Calu3 (cell line): ENCODE data around the gene MCC. TPM values are rescaled to one million over a fixed set of nuclear protein-coding genes. Genes with fewer than 3 reads are reported as not detected.
A peak's percentile ranks its signal among the peaks of the same experiment; 100 is the strongest.

Source experiments
- BruUV-seq: library from RNA; stranded (reverse); fragments of 400-500 nt; replicated peaks from 2 replicates; lab custom pipeline; 2021; lab: Mats Ljungman, UMichigan
- CTCF ChIA-PET: fragments of 300-600 bp; sonication (Branson Sonifier 250); formaldehyde crosslinking; loops from one replicate; lab custom pipeline; 2022; ENCODE audit warnings: antibody characterized with exemption; lab: Charles Lee
- DNase-seq: peaks from one replicate; pipeline ENCODE4 v3.0.0; 2022
- H3K27ac Mint-ChIP-seq: one replicate; pipeline ENCODE4 v1.8.0; 2022; ENCODE audit warnings: mixed read lengths; ENCODE audit not compliant: unreplicated experiment
- H3K27me3 Mint-ChIP-seq: one replicate; pipeline ENCODE4 v1.8.0; 2022; ENCODE audit warnings: mixed read lengths; ENCODE audit not compliant: unreplicated experiment
- H3K36me3 Mint-ChIP-seq: one replicate; pipeline ENCODE4 v1.8.0; 2022; ENCODE audit warnings: mild to moderate bottlenecking, moderate library complexity, mixed read lengths; ENCODE audit not compliant: insufficient read depth, unreplicated experiment
- H3K4me1 Mint-ChIP-seq: one replicate; pipeline ENCODE4 v1.8.0; 2022; ENCODE audit warnings: mild to moderate bottlenecking, low read depth, mixed read lengths; ENCODE audit not compliant: unreplicated experiment
- H3K4me3 Mint-ChIP-seq: one replicate; pipeline ENCODE4 v1.8.0; 2022; ENCODE audit warnings: mild to moderate bottlenecking, low read depth, moderate library complexity, mixed read lengths; ENCODE audit not compliant: unreplicated experiment
- H3K9me3 Mint-ChIP-seq: one replicate; pipeline ENCODE4 v1.8.0; 2022; ENCODE audit warnings: low read depth, mixed read lengths; ENCODE audit not compliant: unreplicated experiment
- intact Hi-C: fragments of 100-400 bp; cut with micrococcal nuclease; formaldehyde crosslinking; loops from one replicate; pipeline ENCODE4 v1.10.0; 2022; ENCODE audit not compliant: unreplicated experiment
- total RNA-seq: library from RNA; stranded (reverse); gene quantifications from 2 replicates; pipeline ENCODE4 v1.2.3, GENCODE V29; 2022
- TF ChIP-seq, protein P1 (sequence below): fragments of 200-600 bp; IDR thresholded peaks from one replicate; pipeline ENCODE4 v1.8.0; 2022; ENCODE audit warnings: antibody characterized with exemption; ENCODE audit not compliant: unreplicated experiment

MCC gene
- total RNA-seq, 1 experiment from 2014 or later = 2.8 TPM

DNA sequence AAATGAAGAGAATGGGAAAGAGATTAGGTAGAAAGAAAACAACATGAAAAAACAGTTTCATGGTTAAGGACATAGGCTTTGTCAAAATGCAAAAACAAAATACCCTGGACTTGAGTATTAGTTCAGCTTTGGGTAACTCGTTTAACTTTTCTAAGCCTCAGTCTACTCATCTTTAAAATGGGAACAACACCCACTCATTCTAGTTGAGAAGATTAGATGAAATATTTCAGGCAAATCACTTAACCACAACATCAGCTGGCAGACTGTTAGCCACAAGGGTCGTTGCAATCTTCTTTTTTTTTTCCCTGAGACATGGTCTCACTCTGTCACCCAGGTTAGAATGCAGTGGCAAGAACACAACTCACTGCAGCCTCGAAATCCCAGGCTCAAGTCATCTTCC is 326.0 kb downstream of the MCC start:
- H3K4me3 Mint-ChIP-seq = no peak overlapping the region
- H3K36me3 Mint-ChIP-seq = peaks cover 5% of the 10 kb centered on the region
- intact Hi-C loops = no loop called here
- H3K27ac Mint-ChIP-seq = peak overlapping the region; percentile 53
- no TSS peak for BruUV-seq
- H3K4me1 Mint-ChIP-seq = peaks cover 26% of the 10 kb centered on the region
- CTCF ChIA-PET = no interaction called here
- TF ChIP-seq, protein P1, sequence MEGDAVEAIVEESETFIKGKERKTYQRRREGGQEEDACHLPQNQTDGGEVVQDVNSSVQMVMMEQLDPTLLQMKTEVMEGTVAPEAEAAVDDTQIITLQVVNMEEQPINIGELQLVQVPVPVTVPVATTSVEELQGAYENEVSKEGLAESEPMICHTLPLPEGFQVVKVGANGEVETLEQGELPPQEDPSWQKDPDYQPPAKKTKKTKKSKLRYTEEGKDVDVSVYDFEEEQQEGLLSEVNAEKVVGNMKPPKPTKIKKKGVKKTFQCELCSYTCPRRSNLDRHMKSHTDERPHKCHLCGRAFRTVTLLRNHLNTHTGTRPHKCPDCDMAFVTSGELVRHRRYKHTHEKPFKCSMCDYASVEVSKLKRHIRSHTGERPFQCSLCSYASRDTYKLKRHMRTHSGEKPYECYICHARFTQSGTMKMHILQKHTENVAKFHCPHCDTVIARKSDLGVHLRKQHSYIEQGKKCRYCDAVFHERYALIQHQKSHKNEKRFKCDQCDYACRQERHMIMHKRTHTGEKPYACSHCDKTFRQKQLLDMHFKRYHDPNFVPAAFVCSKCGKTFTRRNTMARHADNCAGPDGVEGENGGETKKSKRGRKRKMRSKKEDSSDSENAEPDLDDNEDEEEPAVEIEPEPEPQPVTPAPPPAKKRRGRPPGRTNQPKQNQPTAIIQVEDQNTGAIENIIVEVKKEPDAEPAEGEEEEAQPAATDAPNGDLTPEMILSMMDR = no peak
- no peaks in the 10 kb centered on the region for H3K9me3 Mint-ChIP-seq
- DNase-seq = no peak
- H3K27me3 Mint-ChIP-seq = no peaks in the 10 kb centered on the region

DNA sequence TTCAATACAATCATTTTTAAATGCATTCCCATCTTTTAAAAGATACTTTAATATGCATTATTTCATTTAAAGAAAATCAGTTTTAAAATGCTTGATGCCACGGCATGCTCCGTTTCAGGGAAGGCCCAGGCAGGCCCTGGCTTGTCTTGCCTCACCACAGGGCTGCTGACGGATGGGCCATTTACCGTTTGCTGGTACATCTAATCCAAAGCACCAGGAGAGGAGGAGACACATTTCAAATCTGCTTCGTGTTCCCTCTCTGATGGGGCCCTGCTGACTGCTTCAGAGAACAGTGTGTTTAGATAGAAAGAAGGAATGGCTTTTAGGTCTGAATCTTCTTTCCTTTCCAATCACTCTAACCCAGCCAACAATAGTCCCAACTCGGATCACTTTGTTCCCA is 326.4 kb downstream of the MCC start:
- no peak overlapping the region for H3K27ac Mint-ChIP-seq
- H3K36me3 Mint-ChIP-seq = peaks cover 5% of the 10 kb centered on the region
- H3K4me1 Mint-ChIP-seq = peaks cover 22% of the 10 kb centered on the region
- H3K9me3 Mint-ChIP-seq = no peaks in the 10 kb centered on the region
- intact Hi-C loops = no loop called here
- CTCF ChIA-PET = no interaction called here
- no peak for DNase-seq
- TF ChIP-seq, protein P1 = no peak
- H3K27me3 Mint-ChIP-seq = no peaks in the 10 kb centered on the region
- BruUV-seq = no TSS peak
- no peak overlapping the region for H3K4me3 Mint-ChIP-seq

DNA sequence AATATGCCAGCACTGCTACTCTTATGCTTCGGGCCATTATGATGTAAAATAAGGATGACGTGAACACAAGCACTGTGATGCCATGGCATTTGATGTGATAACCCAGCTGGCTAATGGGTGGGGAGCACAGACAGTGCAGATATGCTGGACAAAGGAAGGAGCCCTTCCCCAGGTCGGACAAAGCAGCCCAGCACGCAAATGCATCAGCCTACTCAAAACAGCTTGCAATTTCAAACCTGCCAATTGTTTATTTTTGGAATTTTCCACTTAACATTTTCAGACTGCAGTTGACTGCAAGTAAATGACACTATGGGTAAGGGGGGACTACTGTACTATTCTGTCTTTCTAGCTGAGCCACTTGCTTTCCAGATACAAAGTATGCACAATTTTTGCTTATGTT is 330.4 kb downstream of the MCC start:
- H3K4me3 Mint-ChIP-seq = no peak overlapping the region
- no TSS peak for BruUV-seq
- CTCF ChIA-PET = no interaction called here
- TF ChIP-seq, protein P1 = no peak
- H3K27ac Mint-ChIP-seq = no peak overlapping the region
- peaks cover 6% of the 10 kb centered on the region for H3K4me1 Mint-ChIP-seq
- H3K36me3 Mint-ChIP-seq = peaks cover 3% of the 10 kb centered on the region
- intact Hi-C loops = no loop called here
- H3K9me3 Mint-ChIP-seq = no peaks in the 10 kb centered on the region
- DNase-seq = no peak
- no peaks in the 10 kb centered on the region for H3K27me3 Mint-ChIP-seq

DNA sequence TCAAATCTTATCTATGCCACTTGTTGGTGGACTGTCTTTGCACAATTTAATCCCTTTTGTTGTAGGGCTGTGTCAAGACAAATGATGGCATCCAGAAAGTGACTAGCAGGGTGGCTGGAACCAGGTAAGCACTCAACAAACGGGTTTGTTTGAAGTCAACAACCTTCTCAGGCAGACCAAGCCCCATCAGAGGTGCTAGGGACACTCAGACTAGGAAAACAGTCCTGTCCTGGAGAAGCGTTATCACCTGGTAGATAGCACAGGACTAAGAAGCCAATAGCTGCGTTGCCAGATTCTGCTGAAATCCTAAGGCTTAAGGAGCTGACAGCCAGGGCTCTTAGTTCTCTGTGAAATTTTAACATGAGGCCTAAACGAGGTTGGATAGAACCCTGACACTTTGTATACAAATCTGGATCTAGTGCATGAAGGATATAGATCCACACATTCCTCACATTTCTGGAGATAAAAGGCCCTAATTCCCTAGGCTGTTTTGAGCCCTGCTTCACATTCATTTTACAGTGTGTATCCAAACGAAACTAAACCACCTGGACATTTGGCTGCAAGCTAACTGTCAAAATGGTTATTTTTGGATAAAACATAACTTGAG is 331.9 kb downstream of the MCC start:
- Mint-ChIP-seq H3K4me1 (no peaks in the 10 kb centered on the region), H3K9me3 (no peaks in the 10 kb centered on the region), H3K4me3 (no peak overlapping the region), H3K27me3 (no peaks in the 10 kb centered on the region), H3K36me3 (no peaks in the 10 kb centered on the region), H3K27ac (no peak overlapping the region)
- TF ChIP-seq, protein P1 = no peak
- CTCF ChIA-PET = no interaction called here
- intact Hi-C loops = no loop called here
- BruUV-seq = no TSS peak
- no peak for DNase-seq
